Endodermal cell (in vitro differentiated cells): Measurements from ENCODE around the gene KAT7. TPM values are rescaled to one million over a fixed set of nuclear protein-coding genes. Genes with fewer than 3 reads are reported as not detected.

ENCODE experiments used
- DNase-seq: peaks from one replicate; pipeline ENCODE4 v3.0.0-alpha.2; 2017
- H3K27ac ChIP-seq: 2 replicates; pipeline ENCODE4 v1.5.1; 2013; ENCODE audit warnings: mild to moderate bottlenecking, low read depth, low read length, moderate library complexity
- H3K27me3 ChIP-seq: 2 replicates; pipeline ENCODE4 v1.6.1; 2013; ENCODE audit warnings: mild to moderate bottlenecking, low read length, moderate library complexity; ENCODE audit not compliant: insufficient read depth, control insufficient read depth, poor library complexity, severe bottlenecking
- H3K36me3 ChIP-seq: 2 replicates; pipeline ENCODE4 v1.7.0; 2013; ENCODE audit warnings: mild to moderate bottlenecking, low read length, moderate library complexity; ENCODE audit not compliant: control insufficient read depth, insufficient read depth
- H3K4me1 ChIP-seq: one replicate; pipeline ENCODE4 v1.7.0; 2013; ENCODE audit warnings: low read length; ENCODE audit not compliant: control insufficient read depth, insufficient read depth
- H3K4me3 ChIP-seq: 2 replicates; pipeline ENCODE4 v1.5.1; 2013; ENCODE audit warnings: mild to moderate bottlenecking, low read length, moderate library complexity
- H3K9ac ChIP-seq: 2 replicates; pipeline ENCODE4 v1.6.1; 2013; ENCODE audit warnings: mild to moderate bottlenecking, low read length, moderate library complexity; ENCODE audit not compliant: poor library complexity, severe bottlenecking; ENCODE audit errors: extremely low read depth
- H3K9me3 ChIP-seq: 2 replicates; pipeline ENCODE4 v1.6.1; 2013; ENCODE audit warnings: mild to moderate bottlenecking, low read length, moderate library complexity; ENCODE audit not compliant: control insufficient read depth
- H3K27ac Mint-ChIP-seq: 2 replicates; pipeline ENCODE4 v1.8.0; 2020; ENCODE audit warnings: mixed read lengths
- H3K27me3 Mint-ChIP-seq: 2 replicates; pipeline ENCODE4 v1.8.0; 2021; ENCODE audit warnings: mild to moderate bottlenecking, mixed read lengths; ENCODE audit not compliant: insufficient read depth
- H3K36me3 Mint-ChIP-seq: 2 replicates; pipeline ENCODE4 v1.8.0; 2020; ENCODE audit warnings: low read depth, mixed read lengths
- H3K4me1 Mint-ChIP-seq: 2 replicates; pipeline ENCODE4 v1.8.0; 2020; ENCODE audit warnings: mixed read lengths
- H3K4me3 Mint-ChIP-seq: 2 replicates; pipeline ENCODE4 v1.8.0; 2020; ENCODE audit warnings: mild to moderate bottlenecking, moderate library complexity, mixed read lengths
- H3K9me3 Mint-ChIP-seq: 2 replicates; pipeline ENCODE4 v1.8.0; 2020; ENCODE audit warnings: mild to moderate bottlenecking, mixed read lengths
- WGBS, 2 experiments: methylation state at CpG; one replicate each; pipeline versions ENCODE4 v1.1.5 to v1.1.7; 2013; ENCODE audit warnings: missing lambda C conversion rate in 2 of 2, mixed read lengths in 1 of 2; ENCODE audit not compliant: insufficient coverage in 1 of 2, insufficient read length in 1 of 2; 5-methylcytosine and 5-hydroxymethylcytosine counted together
- total RNA-seq, 2 donors: library from RNA; stranded (reverse); fragmentation: NEBNext Ultra II Directional in 1 of 2; extraction: Animal tissue kit (Norgen Biotek cat#: 25700) in 1 of 2; gene quantifications; 2 replicates in 1 of 2; 3 replicates in 1 of 2; pipeline ENCODE4 v1.2.1, GENCODE V29; 2021
- TF ChIP-seq, protein P1 (sequence below): fragments of 200-600 bp; sonication (generic); conservative IDR thresholded peaks from 2 replicates; pipeline ENCODE4 v1.5.0; 2021; ENCODE audit warnings: antibody characterized with exemption, mild to moderate bottlenecking

The KAT7 gene
- total RNA-seq, 2 donors from 2014 or later, result 77.8 to 80.5 TPM

- Histone ChIP-seq H3K27me3 (peaks cover 22% of the 10 kb centered on the region), H3K9ac (no peak overlapping the region), H3K4me3 (peak overlapping the region; percentile 77), H3K9me3 (no peaks in the 10 kb centered on the region), H3K27ac (no peak overlapping the region), H3K4me1 (peaks cover 3% of the 10 kb centered on the region), H3K36me3 (peaks cover 5% of the 10 kb centered on the region)
- H3K36me3 Mint-ChIP-seq, result peaks cover 12% of the 10 kb centered on the region
- peaks cover 19% of the 10 kb centered on the region for H3K27me3 Mint-ChIP-seq
- no peaks in the 10 kb centered on the region for H3K9me3 Mint-ChIP-seq
- TF ChIP-seq, protein P1, sequence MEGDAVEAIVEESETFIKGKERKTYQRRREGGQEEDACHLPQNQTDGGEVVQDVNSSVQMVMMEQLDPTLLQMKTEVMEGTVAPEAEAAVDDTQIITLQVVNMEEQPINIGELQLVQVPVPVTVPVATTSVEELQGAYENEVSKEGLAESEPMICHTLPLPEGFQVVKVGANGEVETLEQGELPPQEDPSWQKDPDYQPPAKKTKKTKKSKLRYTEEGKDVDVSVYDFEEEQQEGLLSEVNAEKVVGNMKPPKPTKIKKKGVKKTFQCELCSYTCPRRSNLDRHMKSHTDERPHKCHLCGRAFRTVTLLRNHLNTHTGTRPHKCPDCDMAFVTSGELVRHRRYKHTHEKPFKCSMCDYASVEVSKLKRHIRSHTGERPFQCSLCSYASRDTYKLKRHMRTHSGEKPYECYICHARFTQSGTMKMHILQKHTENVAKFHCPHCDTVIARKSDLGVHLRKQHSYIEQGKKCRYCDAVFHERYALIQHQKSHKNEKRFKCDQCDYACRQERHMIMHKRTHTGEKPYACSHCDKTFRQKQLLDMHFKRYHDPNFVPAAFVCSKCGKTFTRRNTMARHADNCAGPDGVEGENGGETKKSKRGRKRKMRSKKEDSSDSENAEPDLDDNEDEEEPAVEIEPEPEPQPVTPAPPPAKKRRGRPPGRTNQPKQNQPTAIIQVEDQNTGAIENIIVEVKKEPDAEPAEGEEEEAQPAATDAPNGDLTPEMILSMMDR, result no peak
- H3K4me1 Mint-ChIP-seq, result peaks cover 29% of the 10 kb centered on the region
- 92 to 93% methylated on average over 4 to 6 of the region's 6 CpGs for WGBS, 2 experiments
- no peak overlapping the region for H3K27ac Mint-ChIP-seq
- DNase-seq, result no peak
- peak overlapping the region; percentile 91 for H3K4me3 Mint-ChIP-seq
Measured at GRCh38 chr17:49762151-49762941, 26.1 kb upstream of the KAT7 start.

DNA sequence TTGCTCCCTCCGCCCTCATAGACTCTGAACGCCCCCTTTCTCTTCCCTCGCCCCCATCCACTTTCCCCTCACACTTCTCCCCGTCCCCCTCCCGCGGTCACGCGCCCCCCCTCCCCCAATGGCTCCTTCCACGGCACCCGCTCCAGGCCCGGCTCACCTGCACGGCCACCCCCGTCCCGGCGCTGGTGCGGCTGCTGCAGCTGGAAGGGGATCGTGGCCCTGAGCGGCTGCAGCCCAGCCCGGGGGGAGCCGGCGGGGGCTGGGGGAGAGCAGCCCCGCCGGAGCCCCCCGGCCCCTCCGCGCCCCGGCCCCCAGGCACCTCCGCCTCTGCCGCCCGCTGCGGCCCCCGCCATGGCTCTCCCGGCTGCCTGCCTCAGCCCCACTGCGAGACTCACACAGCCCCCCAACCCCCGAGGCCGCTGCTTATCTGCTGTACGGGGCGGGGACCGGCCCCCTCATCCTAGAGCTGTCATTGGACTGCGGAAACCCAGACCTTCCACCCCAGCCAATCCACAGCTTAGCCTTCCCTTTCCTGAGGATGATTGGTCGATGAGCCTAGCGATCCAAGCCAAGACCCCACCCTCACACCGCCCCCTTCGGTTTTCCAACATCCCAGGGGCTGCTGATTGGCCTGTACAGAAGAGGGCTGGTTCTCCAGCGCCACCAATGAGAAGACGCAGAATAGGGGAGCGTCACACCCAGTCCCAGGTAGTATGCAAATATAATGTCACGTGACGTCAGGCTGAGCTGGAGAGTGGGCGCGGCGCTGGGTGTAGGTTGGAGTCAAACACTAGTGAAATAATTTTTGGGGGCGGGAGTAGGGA lies 24.5 kb upstream of the KAT7 start, which contains the start of gene FAM117A:
FAM117A (minus strand) TSS at position 397 of the 824 bp plus-strand sequence; CDS start at position 353, 44 bp downstream.
- H3K4me1 Mint-ChIP-seq, result peaks cover 29% of the 10 kb centered on the region

More for the DNA sequence above, 24.5 kb upstream of the KAT7 start, which contains the start of gene FAM117A:
- Histone ChIP-seq H3K9me3 (no peaks in the 10 kb centered on the region), H3K27me3 (peaks cover 22% of the 10 kb centered on the region), H3K9ac (peak within 1 kb of the TSS; percentile 28), H3K4me3 (peak within 1 kb of the TSS; percentile 77), H3K4me1 (peaks cover 3% of the 10 kb centered on the region), H3K27ac (no peak within 1 kb of the TSS), H3K36me3 (no peaks in the 10 kb centered on the region)
- TF ChIP-seq, protein P1, result no peak
- peak; percentile 100 for DNase-seq
- 0% methylated on average over 9 to 50 of the region's 53 CpGs for WGBS, 2 experiments
- H3K36me3 Mint-ChIP-seq, result peaks cover under 1% of the 10 kb centered on the region
- peak within 1 kb of the TSS; percentile 91 for H3K4me3 Mint-ChIP-seq
- peaks cover 26% of the 10 kb centered on the region for H3K27me3 Mint-ChIP-seq
- H3K27ac Mint-ChIP-seq, result peak within 1 kb of the TSS; percentile 75
- no peaks in the 10 kb centered on the region for H3K9me3 Mint-ChIP-seq
